HG02642 (cell line): Measurements from ENCODE around the gene INPP4B.

Experiments
- ATAC-seq: cut with Tn5 transposase; IDR thresholded peaks from one replicate; pipeline ENCODE4 v1.9.1; 2021; ENCODE audit warnings: mild to moderate bottlenecking; ENCODE audit not compliant: unreplicated experiment, poor library complexity

Gene INPP4B

DNA sequence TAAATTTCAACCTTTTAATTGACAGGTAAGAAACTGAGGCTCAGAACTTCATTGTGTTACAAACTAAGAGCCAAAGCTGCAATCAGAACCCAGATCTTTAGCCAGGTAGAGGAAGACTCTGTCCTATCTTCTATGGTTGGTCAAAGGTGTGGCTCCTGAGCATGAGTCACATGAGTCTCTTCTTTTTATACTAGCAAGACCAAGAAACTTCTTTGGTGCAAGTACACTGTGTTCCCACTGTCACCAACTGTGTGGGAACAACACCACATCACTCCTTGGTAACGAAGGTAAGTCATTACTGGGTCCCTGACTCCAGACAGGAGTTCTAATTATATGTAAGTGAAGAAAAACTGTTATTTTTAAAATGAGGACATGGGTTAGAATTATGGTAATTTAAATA lies 290.1 kb downstream of the INPP4B start:
- no peak for ATAC-seq

GRCh38 chr4:142554412-142554811 lies 291.7 kb downstream of the INPP4B start:
- ATAC-seq = no peak

DNA sequence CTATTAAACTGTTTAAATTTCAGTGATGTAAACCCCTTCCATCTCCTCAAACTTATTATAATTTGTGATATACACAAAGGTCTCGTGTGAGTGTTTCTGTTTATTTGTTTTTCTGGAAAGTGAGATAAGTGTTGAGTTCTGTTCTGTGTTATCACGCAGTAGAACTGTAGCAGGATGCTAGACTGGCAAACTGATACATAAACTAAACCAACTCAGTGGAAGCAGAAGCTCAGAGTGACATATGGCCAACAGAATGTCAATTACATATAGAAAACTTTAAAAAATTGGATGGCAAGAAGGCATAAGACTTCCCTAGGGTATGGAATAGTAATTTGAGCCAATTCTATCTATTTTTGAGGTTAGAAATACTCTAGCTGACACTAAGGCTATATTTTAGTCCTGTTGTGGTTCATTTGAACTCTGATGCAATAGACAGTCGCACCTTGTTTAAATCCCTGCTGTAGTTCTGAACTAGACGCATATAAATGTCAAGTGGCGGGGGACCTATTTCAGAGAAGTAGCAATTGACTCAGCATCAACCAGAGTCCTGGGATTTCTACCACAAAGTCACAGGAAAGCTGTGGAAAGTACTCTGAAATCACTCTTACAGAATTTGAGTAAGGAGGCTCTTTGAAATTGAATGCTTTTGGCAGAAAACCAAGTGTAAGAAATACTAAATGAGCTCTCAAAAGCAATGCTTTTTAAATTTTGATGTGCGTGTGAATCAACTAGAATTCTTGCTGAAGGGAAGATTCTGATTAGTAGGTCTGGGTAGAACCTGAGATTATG lies 294.4 kb downstream of the INPP4B start:
- no peak for ATAC-seq

- ATAC-seq = no peak
Observed at GRCh38 chr4:142550965-142551364, 295.1 kb downstream of the INPP4B start.

DNA sequence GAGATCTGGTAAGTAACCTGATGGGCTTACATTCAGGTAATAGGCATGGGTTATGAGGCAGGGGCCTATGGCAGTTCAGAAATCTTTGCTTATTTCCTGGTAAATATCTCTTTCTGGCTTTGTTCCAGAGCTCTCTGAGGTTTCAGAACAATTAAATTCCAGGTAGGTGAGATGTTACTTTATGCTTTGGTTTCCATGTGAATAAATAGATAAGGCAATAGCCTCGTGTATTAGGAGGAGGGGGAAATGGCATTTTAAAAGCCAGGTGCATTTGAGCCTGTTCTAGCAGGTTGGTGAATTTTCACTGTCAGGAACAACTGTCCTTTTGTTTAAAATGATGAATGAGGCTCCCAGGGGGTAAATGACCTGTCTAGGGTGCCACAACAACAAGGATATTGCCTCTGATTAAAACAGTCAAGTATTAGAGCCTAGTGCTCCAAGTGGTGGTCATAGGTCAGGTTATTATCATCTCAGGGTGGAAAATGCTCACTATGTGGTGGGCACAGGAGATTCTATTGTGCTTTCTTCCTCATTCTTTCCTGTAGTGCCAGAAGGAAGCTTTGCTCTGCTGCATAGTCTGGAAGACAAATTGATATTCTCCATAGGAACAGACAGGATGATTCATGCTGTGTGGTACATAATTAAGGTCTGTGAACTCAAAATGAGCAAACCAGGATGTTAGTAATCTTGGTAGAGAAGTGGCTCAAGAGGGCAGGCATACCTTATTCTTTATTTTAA lies 296.2 kb downstream of the INPP4B start:
- ATAC-seq = no peak

- no peak for ATAC-seq
Observed at GRCh38 chr4:142549248-142549647, 296.9 kb downstream of the INPP4B start.

DNA sequence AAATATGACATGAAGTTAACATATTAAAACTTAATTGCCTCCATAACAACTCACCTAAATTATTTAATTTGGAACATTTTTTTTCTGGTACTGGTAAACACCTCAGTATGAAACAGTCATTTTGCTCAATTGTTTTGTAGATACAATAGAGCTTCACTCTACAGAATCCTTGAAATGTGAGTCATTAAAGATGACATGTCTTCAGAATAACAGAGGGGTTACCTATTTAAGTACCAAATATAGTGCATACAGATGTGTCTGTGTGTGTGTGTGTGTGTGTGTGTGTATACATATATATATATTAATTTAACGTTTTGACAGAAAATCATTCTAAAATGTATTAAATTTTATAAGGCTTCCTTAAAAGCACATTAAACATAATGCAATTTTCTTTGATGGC lies 297.6 kb downstream of the INPP4B start:
- no peak for ATAC-seq

GRCh38 chr4:142547974-142548373 lies 298.1 kb downstream of the INPP4B start:
- ATAC-seq = no peak

GRCh38 chr4:142544594-142544993 lies 301.5 kb downstream of the INPP4B start:
- no peak for ATAC-seq

DNA sequence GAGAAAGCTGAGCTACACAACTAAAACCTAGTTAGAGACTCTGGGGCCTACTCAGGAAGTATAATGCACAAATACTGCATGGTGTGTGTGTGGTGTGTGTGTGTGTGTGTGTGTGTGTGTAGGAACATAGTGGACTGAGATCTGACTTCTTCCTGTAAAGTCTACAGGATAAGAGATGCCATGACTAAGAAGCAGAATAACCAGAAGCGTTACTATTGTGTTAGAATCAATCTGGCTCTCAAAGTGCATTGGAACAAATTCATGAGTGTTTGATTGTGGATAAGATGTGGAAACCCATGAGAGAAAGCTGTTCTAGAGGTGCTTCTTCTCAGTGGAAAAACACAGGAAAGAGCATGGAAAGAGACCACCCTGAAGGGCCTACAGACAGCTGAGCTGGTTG lies 302.1 kb downstream of the INPP4B start:
- no peak for ATAC-seq

GRCh38 chr4:142540483-142540804 lies 305.7 kb downstream of the INPP4B start:
- ATAC-seq = no peak

DNA sequence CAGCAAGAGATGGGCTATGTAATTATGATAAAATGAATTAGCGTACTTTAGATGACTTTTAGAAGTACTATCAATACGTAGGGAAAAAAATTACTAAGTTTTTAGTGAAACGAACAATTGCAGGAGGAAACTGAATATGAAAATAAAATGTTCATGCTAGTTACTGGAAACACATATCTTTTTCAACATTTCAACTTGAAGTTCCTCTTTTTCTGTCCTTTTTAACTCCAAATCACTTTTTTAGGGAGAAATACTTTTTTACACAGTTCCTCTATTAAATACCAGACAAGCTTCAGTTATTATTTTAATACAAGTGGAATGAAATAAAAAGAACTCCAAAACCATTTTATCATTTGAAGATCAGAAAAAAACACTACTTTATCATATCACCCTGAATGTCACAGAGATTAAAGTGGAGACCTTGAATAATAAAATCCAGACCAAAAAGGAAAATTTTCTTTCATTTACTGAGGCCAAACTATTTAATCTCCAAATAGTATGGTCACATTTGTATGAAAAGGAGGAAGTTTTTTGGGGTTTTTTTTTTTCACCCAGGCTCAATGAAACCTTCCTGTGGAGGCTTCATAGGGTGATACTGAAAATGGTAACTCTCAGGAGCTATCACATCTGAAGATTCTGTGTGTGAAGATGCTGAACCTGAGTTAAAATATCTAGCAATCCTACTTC lies 306.2 kb downstream of the INPP4B start:
- no peak for ATAC-seq

- ATAC-seq = no peak
Observed at GRCh38 chr4:142535009-142535408, 311.1 kb downstream of the INPP4B start.

- no peak for ATAC-seq
Observed at GRCh38 chr4:142532054-142532453, 314.0 kb downstream of the INPP4B start.

DNA sequence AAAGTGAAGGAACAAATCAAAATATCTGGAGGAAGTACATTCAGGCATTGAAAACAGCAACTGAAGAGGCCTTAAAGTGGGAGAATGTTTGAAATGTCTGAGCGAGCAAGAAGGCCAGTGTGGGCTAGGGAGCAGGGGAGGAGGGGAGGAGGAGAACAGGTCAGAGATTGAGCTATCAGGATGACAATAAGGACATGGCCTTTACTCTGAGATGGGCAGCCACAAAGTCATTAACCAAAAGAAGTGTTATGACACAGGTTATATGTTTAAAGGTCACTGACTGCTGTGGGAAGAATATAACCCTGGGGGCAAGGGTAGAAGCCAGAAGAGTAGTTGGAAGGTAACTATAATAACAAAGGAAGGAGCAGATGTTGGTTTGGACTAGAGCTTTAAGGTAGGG lies 315.4 kb downstream of the INPP4B start:
- no peak for ATAC-seq

DNA sequence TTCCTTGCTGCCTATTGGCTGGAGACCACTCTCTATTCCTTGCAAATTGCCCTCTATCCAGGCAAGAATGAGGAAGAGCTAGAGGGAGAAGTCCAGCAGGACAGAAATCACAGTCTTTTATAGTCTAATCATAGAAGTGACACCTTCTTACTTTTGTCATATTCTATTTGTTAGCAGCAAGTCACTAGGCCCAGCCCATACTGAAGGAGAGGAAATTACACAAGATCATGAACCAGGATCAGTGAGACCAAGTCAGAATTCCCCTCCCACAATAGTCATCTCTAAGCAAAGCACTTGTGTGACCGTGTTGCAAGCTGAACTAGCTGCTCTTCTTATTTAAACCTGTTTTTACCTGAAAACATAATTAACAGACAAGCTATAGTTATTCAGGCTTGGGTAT lies 317.7 kb downstream of the INPP4B start:
- no peak for ATAC-seq

DNA sequence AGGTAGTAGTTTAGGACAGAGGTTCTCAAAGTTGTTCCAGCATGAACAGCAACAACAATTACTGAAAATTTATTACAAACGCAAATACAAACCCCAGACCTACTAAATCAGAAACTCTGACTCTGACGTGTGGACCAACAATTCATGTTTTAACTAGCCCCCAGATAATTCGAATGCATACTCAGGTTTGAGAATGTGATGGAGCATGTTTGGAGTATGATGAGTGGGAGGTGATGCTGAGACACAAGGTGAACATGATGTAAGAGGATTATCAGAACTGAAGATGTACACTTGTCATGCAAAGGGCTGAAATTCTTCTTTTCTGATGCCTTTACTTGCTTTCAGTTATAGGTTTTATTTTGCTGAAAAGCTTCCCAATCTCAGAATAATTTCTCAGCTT lies 323.0 kb downstream of the INPP4B start:
- no peak for ATAC-seq

- no peak for ATAC-seq
Observed at GRCh38 chr4:142519342-142519741, 326.8 kb downstream of the INPP4B start.

DNA sequence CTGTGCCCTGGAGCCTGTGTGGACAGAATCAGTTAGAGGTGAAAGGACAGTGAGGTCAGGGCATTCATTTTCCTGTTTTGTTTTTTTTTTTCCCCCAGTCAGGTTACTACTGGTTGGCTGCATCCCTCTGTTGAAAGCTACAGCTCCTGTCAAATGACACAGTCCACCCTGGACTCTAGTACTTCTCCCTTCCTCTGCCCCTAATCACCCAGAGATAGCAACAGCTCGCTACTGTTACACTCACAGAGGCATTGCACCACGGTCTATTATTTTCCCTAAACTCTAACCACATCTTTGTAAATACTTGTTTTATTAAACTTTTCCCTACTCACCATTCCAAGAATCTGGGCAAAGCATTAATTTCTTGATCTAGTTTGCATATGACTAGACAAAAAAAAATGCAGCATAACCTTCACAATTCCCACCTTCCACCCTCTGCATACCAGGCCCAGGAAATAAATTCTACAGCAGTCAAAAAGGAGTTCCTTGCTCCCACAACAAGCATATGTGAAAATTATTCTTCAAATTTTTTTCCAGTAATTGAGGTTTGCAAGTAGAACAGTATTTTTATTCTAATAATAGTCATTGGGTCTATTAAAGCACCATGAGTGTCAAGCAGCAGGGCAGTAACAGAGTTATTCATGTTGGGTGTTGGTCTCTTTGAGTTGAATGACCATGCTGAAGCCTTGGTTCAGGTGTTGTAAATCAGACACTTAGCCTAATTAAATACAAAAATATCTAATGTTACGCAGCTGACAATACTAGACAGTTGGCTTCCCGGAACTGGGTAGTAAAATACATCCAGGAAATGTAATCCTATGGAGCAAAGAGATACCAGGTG lies 329.2 kb downstream of the INPP4B start:
- no peak for ATAC-seq

DNA sequence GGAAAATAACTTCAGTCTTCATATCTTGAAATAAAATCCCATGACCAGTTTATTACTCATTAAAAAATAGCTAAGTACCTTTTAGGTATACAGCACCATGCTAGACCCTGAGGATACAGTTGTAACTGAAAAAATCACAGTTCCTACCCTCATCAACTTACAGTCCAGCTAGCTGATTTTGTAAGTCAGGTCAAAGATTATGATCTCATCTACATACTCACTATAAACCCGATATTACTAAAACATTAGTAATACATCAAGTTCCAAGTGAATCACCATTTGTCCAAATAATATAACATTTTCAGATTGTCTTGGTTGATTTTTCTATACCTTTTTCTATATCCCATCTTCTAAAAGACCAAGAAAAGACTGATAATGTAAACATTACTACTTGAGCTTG lies 333.9 kb downstream of the INPP4B start:
- ATAC-seq = no peak

- ATAC-seq = no peak
Observed at GRCh38 chr4:142509881-142510280, 336.2 kb downstream of the INPP4B start.
